SK-N-SH (cell line): Measurements from ENCODE around the gene MADD. TPM values are rescaled to one million over a fixed set of nuclear protein-coding genes. Genes with fewer than 3 reads are reported as not detected.

ENCODE experiments used
- CTCF ChIA-PET: fragments of 300-600, 350-600 bp; formaldehyde crosslinking; extraction: SDS; loops from one replicate; lab custom pipeline; 2021; lab: Yijun Ruan, JAX
- POLR2A ChIA-PET: fragments of 350-600 bp; sonication (Branson Sonifier 250); formaldehyde crosslinking; extraction: SDS; loops from one replicate; lab custom pipeline; 2020; ENCODE audit warnings: antibody characterized with exemption, inconsistent platforms; lab: Yijun Ruan, JAX
- DNase-seq: peaks from one replicate; pipeline ENCODE4 v3.0.0; 2012
- H2AFZ ChIP-seq: fragments of 200-600 bp; sonication (generic); 2 replicates; pipeline ENCODE4 v1.8.1; 2016; ENCODE audit warnings: antibody characterized with exemption, mild to moderate bottlenecking, low read depth
- H3F3A ChIP-seq: fragments of 200-600 bp; sonication (generic); replicated peaks from 2 replicates; pipeline ENCODE3; 2016; ENCODE audit warnings: antibody characterized with exemption, mild to moderate bottlenecking; ENCODE audit not compliant: insufficient read depth
- H3K27ac ChIP-seq, 2 experiments: fragments of 200-500 bp in 1 of 2; fragments of 200-600 bp in 1 of 2; sonication (Bioruptor generic) in 1 of 2; sonication (generic), shearing (Covaris generic) in 1 of 2; 2 replicates each; pipeline versions ENCODE4 v1.5.1 to v1.6.1; 2014 to 2016; ENCODE audit warnings: low read depth in 2 of 2, inconsistent platforms in 1 of 2, low read length in 1 of 2, mild to moderate bottlenecking in 1 of 2, mixed read lengths in 1 of 2
- H3K27me3 ChIP-seq: fragments of 200-600 bp; sonication (generic), shearing (Covaris generic); 2 replicates; pipeline ENCODE4 v1.6.1; 2016; ENCODE audit warnings: mixed run types; ENCODE audit not compliant: insufficient read depth
- H3K36me3 ChIP-seq, 2 experiments: fragments of 200-500 bp in 1 of 2; fragments of 200-600 bp in 1 of 2; sonication (Bioruptor generic) in 1 of 2; sonication (generic) in 1 of 2; replicated peaks in 1 of 2; 2 replicates each; pipeline versions ENCODE3 to v1.5.1; 2014 to 2016; ENCODE audit warnings: low read length in 1 of 2, mild to moderate bottlenecking in 1 of 2; ENCODE audit not compliant: insufficient read depth in 2 of 2, control insufficient read depth in 1 of 2
- H3K4me1 ChIP-seq, 2 experiments: fragments of 200-500 bp in 1 of 2; fragments of 200-600 bp in 1 of 2; sonication (Bioruptor generic) in 1 of 2; sonication (generic), shearing (Covaris generic) in 1 of 2; 2 replicates each; pipeline versions ENCODE4 v1.5.1 to v1.6.1; 2014 to 2016; ENCODE audit warnings: low read depth in 1 of 2, low read length in 1 of 2, mixed run types in 1 of 2; ENCODE audit not compliant: insufficient read depth in 2 of 2, control insufficient read depth in 1 of 2
- H3K4me2 ChIP-seq: fragments of 200-600 bp; sonication (generic), shearing (Covaris generic); 2 replicates; pipeline ENCODE4 v1.6.1; 2017; ENCODE audit warnings: mixed run types
- H3K4me3 ChIP-seq, 2 experiments: fragments of 200-500 bp in 1 of 2; fragments of 200-600 bp in 1 of 2; sonication (Bioruptor generic) in 1 of 2; sonication (generic), shearing (Covaris generic) in 1 of 2; 2 replicates each; pipeline versions ENCODE4 v1.5.1 to v1.8.1; 2014 to 2016; ENCODE audit warnings: low read depth in 2 of 2, inconsistent platforms in 1 of 2, low read length in 1 of 2, mild to moderate bottlenecking in 1 of 2, mixed read lengths in 1 of 2, moderate library complexity in 1 of 2
- H3K79me2 ChIP-seq: fragments of 200-600 bp; sonication (generic); 2 replicates; pipeline ENCODE4 v1.8.1; 2017; ENCODE audit warnings: mild to moderate bottlenecking; ENCODE audit not compliant: insufficient read depth
- H3K9ac ChIP-seq: fragments of 200-600 bp; sonication (generic); 2 replicates; pipeline ENCODE4 v1.6.1; 2017; ENCODE audit warnings: mixed run types
- H3K9me2 ChIP-seq: fragments of 200-600 bp; sonication (generic); 2 replicates; pipeline ENCODE4 v1.6.1; 2017; ENCODE audit warnings: mixed run types
- H3K9me3 ChIP-seq: fragments of 200-600 bp; sonication (generic); 2 replicates; pipeline ENCODE4 v1.6.1; 2017; ENCODE audit warnings: mixed run types, mild to moderate bottlenecking, moderate library complexity
- H4K20me1 ChIP-seq: fragments of 200-600 bp; sonication (generic); 2 replicates; pipeline ENCODE4 v1.6.1; 2017; ENCODE audit warnings: mild to moderate bottlenecking, mixed run types; ENCODE audit not compliant: insufficient read depth
- CHD2 ChIP-seq: fragments of 150-350 bp; IDR thresholded peaks from 2 replicates; pipeline ENCODE4 v1.6.1; 2018; ENCODE audit warnings: low read length; ENCODE audit not compliant: partially characterized antibody
- CTCF ChIP-seq: fragments of 200-600 bp; sonication (generic); IDR thresholded peaks from 2 replicates; pipeline ENCODE4 v1.6.1; 2017; ENCODE audit warnings: antibody characterized with exemption, mild to moderate bottlenecking, moderate library complexity
- EP300 ChIP-seq, 2 experiments: IDR thresholded peaks; 2 replicates each; pipeline versions ENCODE4 v1.4.0 to v1.6.1; 2012; ENCODE audit warnings: borderline replicate concordance in 1 of 2, low read depth in 1 of 2, low read length in 1 of 2
- FOSL2 ChIP-seq: IDR thresholded peaks from 2 replicates; pipeline ENCODE4 v1.4.0; 2012; ENCODE audit warnings: low read depth, mild to moderate bottlenecking, moderate library complexity, borderline replicate concordance
- GABPA ChIP-seq: IDR thresholded peaks from 2 replicates; pipeline ENCODE4 v1.4.0; 2012; ENCODE audit warnings: low read depth, mild to moderate bottlenecking
- GATA2 ChIP-seq: sonication (generic); formaldehyde crosslinking; IDR thresholded peaks from 2 replicates; pipeline ENCODE4 v1.5.0; 2020; ENCODE audit warnings: mild to moderate bottlenecking, missing genetic modification reagents
- IRF3 ChIP-seq: fragments of 150-350 bp; IDR thresholded peaks from 2 replicates; pipeline ENCODE4 v1.6.1; 2016; ENCODE audit warnings: mild to moderate bottlenecking, low read depth, low read length
- JUND ChIP-seq: IDR thresholded peaks from 2 replicates; pipeline ENCODE4 v1.4.0; 2012
- MAX ChIP-seq: IDR thresholded peaks from 2 replicates; pipeline ENCODE4 v1.4.0; 2012; ENCODE audit warnings: low read depth
- MXI1 ChIP-seq: IDR thresholded peaks from 2 replicates; pipeline ENCODE4 v1.6.1; 2012; ENCODE audit warnings: mild to moderate bottlenecking, low read depth, low read length, improper control_type of control experiment
- PBX3 ChIP-seq: IDR thresholded peaks from 2 replicates; pipeline ENCODE4; 2012
- RCOR1 ChIP-seq: fragments of 150-350 bp; IDR thresholded peaks from 2 replicates; pipeline ENCODE4 v1.6.1; 2017; ENCODE audit warnings: antibody characterized with exemption, low read length
- RXRA ChIP-seq: IDR thresholded peaks from 2 replicates; pipeline ENCODE4 v1.4.0; 2012; ENCODE audit warnings: low read depth, mild to moderate bottlenecking, borderline replicate concordance
- TAF1 ChIP-seq: IDR thresholded peaks from 2 replicates; pipeline ENCODE4 v1.6.1; 2012; ENCODE audit warnings: low read depth, mild to moderate bottlenecking, low read length, moderate library complexity, borderline replicate concordance
- TCF12 ChIP-seq: IDR thresholded peaks from 2 replicates; pipeline ENCODE4 v1.4.0; 2012
- TEAD4 ChIP-seq: IDR thresholded peaks from 2 replicates; pipeline ENCODE4 v1.4.0; 2012; ENCODE audit warnings: mild to moderate bottlenecking, borderline replicate concordance; ENCODE audit not compliant: insufficient read depth
- USF2 ChIP-seq: fragments of 150-350 bp; IDR thresholded peaks from 2 replicates; pipeline ENCODE4 v1.6.1; 2017; ENCODE audit warnings: antibody characterized with exemption, low read length, low read depth, borderline replicate concordance
- ZBTB33 ChIP-seq: IDR thresholded peaks from 2 replicates; pipeline ENCODE4 v1.4.0; 2012; ENCODE audit warnings: low read depth, borderline replicate concordance
- WGBS: methylation state at CpG from one replicate; pipeline ENCODE4 v1.1.6; 2017; ENCODE audit warnings: low lambda C conversion rate; 5-methylcytosine and 5-hydroxymethylcytosine counted together
- polyA plus RNA-seq, 3 experiments: library from polyadenylated mRNA; depleted of rRNA; stranded (reverse); fragments of >200 nt; gene quantifications; 2 replicates each; pipeline ENCODE4 v1.2.3, GENCODE V29; 2012

The MADD gene
- polyA plus RNA-seq, 1 of the 3 experiments (the other 2 are of a cell fraction) = 16.4 TPM

GRCh38 chr11:47369676-47370075 is 99.7 kb downstream of the MADD start:
- Histone ChIP-seq H3K9me3 (no peaks in the 10 kb centered on the region), H3K9ac (no peak overlapping the region), H3F3A (no peaks in the 10 kb centered on the region), H2AFZ (no peak overlapping the region), H3K4me1 (peaks cover 0 to 2% of the 10 kb centered on the region in 2 experiments; a peak in 1 of 4 replicates), H3K27ac (no peak overlapping the region), H3K4me3 (no peak overlapping the region), H3K9me2 (no peaks in the 10 kb centered on the region), H3K27me3 (no peaks in the 10 kb centered on the region), H4K20me1 (no peaks in the 10 kb centered on the region), H3K79me2 (no peaks in the 10 kb centered on the region), H3K36me3 (no peaks in the 10 kb centered on the region), H3K4me2 (no peak overlapping the region)
- ChIA-PET CTCF (interaction anchor here (0.6 to 7.4 kb wide), 4 partner anchors 15 to 168 kb away, joined by 3 to 239 read pairs (median 3); partner anchors contain the start of gene SLC39A13), POLR2A (no interaction called here)
- TF ChIP-seq TCF12 (no peak), GABPA (no peak), MXI1 (no peak), TAF1 (no peak), CHD2 (no peak), CTCF (no peak), RCOR1 (no peak), ZBTB33 (no peak), TEAD4 (no peak), IRF3 (no peak), MAX (no peak), FOSL2 (no peak)
- WGBS = 52% methylated on average over 3 of the region's 3 CpGs
- DNase-seq = no peak

GRCh38 chr11:47372422-47372821 is 102.5 kb downstream of the MADD start:
- no peak for DNase-seq
- Histone ChIP-seq H2AFZ (no peak overlapping the region), H3F3A (no peaks in the 10 kb centered on the region), H3K9me3 (no peaks in the 10 kb centered on the region), H3K4me1 (peaks cover 0 to 4% of the 10 kb centered on the region in 2 experiments; a peak in 1 of 4 replicates), H3K4me2 (no peak overlapping the region), H3K79me2 (no peaks in the 10 kb centered on the region), H3K27ac (no peak overlapping the region), H3K4me3 (no peak overlapping the region), H3K9ac (no peak overlapping the region), H3K27me3 (no peaks in the 10 kb centered on the region), H4K20me1 (no peaks in the 10 kb centered on the region)
- POLR2A ChIA-PET = interaction anchor here (1.0 kb wide), 1 partner anchor 124 kb away, joined by 4 read pairs; the partner anchor contains the start of gene ACP2
- 83% methylated on average over 7 of the region's 7 CpGs for WGBS
- TF ChIP-seq GATA2 (CRISPR knock-in tag) = no peak
- TF ChIP-seq USF2 = no peak
- TF ChIP-seq EP300 (IDR thresholded peaks at IDR 0.05; ENCODE audit: borderline replicate concordance in 1 of 2, low read depth in 1 of 2, low read length in 1 of 2) = no peak
- no peak for TF ChIP-seq MAX
- no peak for TF ChIP-seq JUND
- no peak for TF ChIP-seq PBX3
- TF ChIP-seq RXRA = no peak
- no peak for TF ChIP-seq GABPA
- TF ChIP-seq, all 33 proteins: peak for 0
- Histone ChIP-seq H3K36me3 (no peaks in the 10 kb centered on the region), H3K9me2 (no peaks in the 10 kb centered on the region)
- CTCF ChIA-PET = interaction anchor here (1.0 to 7.4 kb wide), 10 partner anchors 12 to 219 kb away, joined by 3 to 239 read pairs (median 9); partner anchors contain the start of genes MYBPC3 and SLC39A13
